Measurements from ENCODE around the gene MYRF. TPM values are rescaled to one million over a fixed set of nuclear protein-coding genes. Genes with fewer than 3 reads are reported as not detected.

The MYRF gene
- total and polyA plus RNA-seq, 11 donors: 0.11 to 41.2 (median 0.25) TPM; not detected in 2

GRCh38 chr11:61779666-61780525 lies 27.5 kb downstream of the MYRF start:
- H3K4me3 ChIP-seq: no peak overlapping the region
- 87 to 94% (median 90%) methylated on average over 12 to 14 of the region's 14 CpGs for WGBS, 4 donors
- TF ChIP-seq CTCF (IDR thresholded peaks at IDR 0.05) (no peak), POLR2A (IDR thresholded peaks at IDR 0.05) (no peak)
- H3K4me1 ChIP-seq: peaks cover 0 to 12% (median 8%) of the 10 kb centered on the region in 12 donors
- ATAC-seq: no peak
- intact Hi-C loops (cut with DNase I): no loop called here
- peak in 1 of 5 donors; percentile 56 for DNase-seq
- no peaks in the 10 kb centered on the region for H3K27me3 ChIP-seq
- H3K36me3 ChIP-seq: peaks cover 0 to 18% (median 7%) of the 10 kb centered on the region in 9 donors
- no peaks in the 10 kb centered on the region for H3K9me3 ChIP-seq
- no peak overlapping the region for H3K27ac ChIP-seq

DNA sequence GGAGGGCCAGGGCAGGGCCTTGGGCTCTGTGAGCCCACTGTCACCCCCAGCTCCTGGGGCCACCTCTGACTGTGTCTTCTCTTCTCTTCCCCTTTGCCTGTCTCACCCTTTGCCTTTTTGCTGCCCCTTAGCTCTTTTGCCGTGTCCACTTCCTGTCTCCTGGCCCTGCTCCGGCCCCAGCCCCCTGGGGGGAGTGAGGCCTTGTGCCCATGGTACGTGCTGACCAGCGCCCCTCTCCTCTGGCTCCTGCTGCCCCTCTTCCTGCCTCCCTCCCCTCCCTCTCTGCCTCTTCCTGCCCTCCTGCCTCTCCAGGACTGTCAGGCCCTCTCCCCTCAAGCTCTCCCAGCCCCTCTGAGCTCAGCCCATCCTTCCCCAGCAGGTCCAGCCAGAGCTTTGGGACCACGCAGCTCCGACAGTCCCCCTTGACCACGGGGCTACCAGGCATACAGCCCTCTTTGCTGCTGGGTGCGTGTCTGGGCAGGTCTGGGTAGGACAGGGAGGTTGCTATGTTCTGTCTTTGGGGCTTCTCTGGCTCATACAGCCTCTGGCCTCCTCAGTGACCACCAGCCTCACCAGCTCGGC lies 28.2 kb downstream of the MYRF start:
- Histone ChIP-seq H3K4me1 (peaks cover 0 to 12% (median 8%) of the 10 kb centered on the region in 12 donors), H3K4me3 (no peak overlapping the region), H3K27ac (no peak overlapping the region), H3K36me3 (peaks cover 0 to 25% (median 14%) of the 10 kb centered on the region in 9 donors), H3K9me3 (no peaks in the 10 kb centered on the region), H3K27me3 (no peaks in the 10 kb centered on the region)
- ATAC-seq (no peak), DNase-seq (peak in 1 of 5 donors; percentile 32)
- TF ChIP-seq POLR2A (IDR thresholded peaks at IDR 0.05): no peak
- 81 to 83% (median 82%) methylated on average over 9 of the region's 9 CpGs for WGBS, 4 donors
- intact Hi-C loops (cut with DNase I): no loop called here

DNA sequence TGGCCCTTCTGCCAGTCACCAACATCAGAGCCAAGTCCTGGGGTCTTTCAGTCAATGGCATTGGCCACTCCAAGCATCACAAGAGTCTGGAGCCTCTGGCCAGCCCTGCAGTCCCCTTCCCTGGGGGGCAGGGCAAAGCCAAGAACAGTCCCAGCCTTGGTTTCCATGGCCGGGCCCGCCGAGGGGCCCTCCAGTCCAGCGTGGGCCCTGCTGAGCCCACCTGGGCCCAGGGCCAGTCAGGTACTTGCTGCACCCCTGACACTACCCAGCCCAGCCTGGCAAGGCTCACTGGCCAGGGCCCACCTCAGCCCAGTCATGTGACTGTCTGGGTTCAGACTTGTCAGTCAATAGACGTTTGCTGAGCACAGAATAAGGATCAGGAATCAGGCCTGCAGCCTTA lies 29.1 kb downstream of the MYRF start:
- Histone ChIP-seq H3K4me3 (no peak overlapping the region), H3K27me3 (no peaks in the 10 kb centered on the region), H3K36me3 (peaks cover 0 to 35% (median 23%) of the 10 kb centered on the region in 9 donors), H3K27ac (no peak overlapping the region), H3K9me3 (no peaks in the 10 kb centered on the region), H3K4me1 (peaks cover 0 to 12% (median 8%) of the 10 kb centered on the region in 12 donors)
- ATAC-seq: no peak
- TF ChIP-seq POLR2A (IDR thresholded peaks at IDR 0.05) (no peak), CTCF (IDR thresholded peaks at IDR 0.05) (no peak)
- WGBS, 4 donors: 60 to 93% (median 82%) methylated on average over 2 to 5 of the region's 5 CpGs
- intact Hi-C loops (cut with DNase I): no loop called here
- DNase-seq: peak in 1 of 5 donors; percentile 51

DNA sequence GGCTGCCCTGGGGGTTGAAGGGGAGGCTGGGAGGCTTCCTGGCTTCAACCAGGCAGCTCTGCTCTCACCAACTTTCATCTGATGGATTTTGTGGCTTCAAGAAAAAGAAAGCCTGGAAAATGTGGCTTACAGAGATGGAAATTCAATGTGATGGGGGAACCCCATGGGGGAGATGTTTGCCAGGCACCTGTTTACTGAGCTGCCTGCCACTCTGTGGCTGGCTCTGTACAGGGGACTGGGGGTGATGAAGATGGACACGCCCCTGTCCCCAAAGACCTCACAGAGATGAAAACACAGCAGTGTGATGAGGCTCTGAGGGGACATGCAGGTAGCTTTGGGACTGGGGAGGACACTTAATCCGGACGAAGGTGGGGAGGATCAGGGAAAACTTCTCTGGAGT lies 29.9 kb downstream of the MYRF start:
- Histone ChIP-seq H3K27ac (no peak overlapping the region), H3K4me3 (no peak overlapping the region), H3K27me3 (no peaks in the 10 kb centered on the region), H3K4me1 (peaks cover 0 to 7% (median 4%) of the 10 kb centered on the region in 12 donors), H3K9me3 (no peaks in the 10 kb centered on the region), H3K36me3 (peaks cover 0 to 42% (median 30%) of the 10 kb centered on the region in 9 donors)
- intact Hi-C loops (cut with DNase I): no loop called here
- 87 to 92% (median 91%) methylated on average over 3 of the region's 3 CpGs for WGBS, 4 donors
- ATAC-seq (no peak), DNase-seq (no peak)
- no peak for TF ChIP-seq CTCF (IDR thresholded peaks at IDR 0.05)
- no peak for TF ChIP-seq POLR2A (IDR thresholded peaks at IDR 0.05)

All from heart left ventricle (tissue), 16 donors.